GM12873 (cell line): Measurements from ENCODE around the gene APRT.

ENCODE experiments used
- CTCF ChIP-seq: IDR thresholded peaks from 2 replicates; pipeline ENCODE4 v1.5.1; 2012; ENCODE audit warnings: low read depth, mild to moderate bottlenecking, moderate library complexity, low read length, control low read depth; ENCODE audit not compliant: insufficient read depth; ENCODE audit errors: missing control alignments

Gene APRT

DNA sequence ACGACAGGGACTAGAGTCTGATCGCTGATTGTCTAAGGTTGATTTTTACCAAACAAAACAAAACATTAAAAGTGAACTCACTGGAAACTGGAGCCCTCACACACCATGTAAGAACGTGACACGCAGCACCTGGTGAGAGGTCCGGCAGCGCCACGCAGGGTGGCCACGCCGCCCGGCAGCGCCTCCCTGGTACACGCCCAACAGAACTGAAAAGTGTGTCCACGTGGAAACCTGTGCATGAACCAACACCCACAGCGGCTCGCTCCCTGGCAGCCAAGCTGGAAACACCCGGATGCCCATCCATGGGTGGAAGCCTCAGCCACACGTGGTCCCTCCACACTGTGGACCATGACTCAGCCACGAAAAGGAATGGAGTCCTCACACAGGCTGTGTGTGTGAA is 35.9 kb upstream of the APRT start:
- no peak for TF ChIP-seq CTCF

- TF ChIP-seq CTCF: no peak
Measured at GRCh38 chr16:88846088-88846487, 34.4 kb upstream of the APRT start.

- TF ChIP-seq CTCF: peak; percentile 17
Measured at GRCh38 chr16:88844419-88845036, 32.8 kb upstream of the APRT start.

DNA sequence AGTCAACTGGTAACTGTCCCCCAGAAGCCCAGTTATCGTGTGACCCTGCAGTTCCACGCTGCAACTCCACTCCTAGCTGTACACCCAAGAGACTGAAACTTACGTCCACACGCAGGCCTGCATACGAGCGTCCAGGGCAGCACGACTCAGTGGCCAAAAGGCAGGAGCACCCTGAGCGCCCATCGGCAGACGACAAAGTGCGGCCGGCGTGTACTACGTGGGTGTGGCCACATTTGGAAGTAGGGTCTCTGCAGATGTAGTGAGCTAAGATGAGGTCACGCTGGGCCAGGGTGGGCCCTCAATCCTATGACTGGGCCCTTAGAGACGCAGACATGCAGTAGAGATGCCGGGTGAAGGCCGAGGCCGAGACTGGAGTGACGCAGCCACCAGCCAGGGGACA is 31.5 kb upstream of the APRT start:
- no peak for TF ChIP-seq CTCF

- TF ChIP-seq CTCF: no peak
Measured at GRCh38 chr16:88842806-88843205, 31.1 kb upstream of the APRT start.

DNA sequence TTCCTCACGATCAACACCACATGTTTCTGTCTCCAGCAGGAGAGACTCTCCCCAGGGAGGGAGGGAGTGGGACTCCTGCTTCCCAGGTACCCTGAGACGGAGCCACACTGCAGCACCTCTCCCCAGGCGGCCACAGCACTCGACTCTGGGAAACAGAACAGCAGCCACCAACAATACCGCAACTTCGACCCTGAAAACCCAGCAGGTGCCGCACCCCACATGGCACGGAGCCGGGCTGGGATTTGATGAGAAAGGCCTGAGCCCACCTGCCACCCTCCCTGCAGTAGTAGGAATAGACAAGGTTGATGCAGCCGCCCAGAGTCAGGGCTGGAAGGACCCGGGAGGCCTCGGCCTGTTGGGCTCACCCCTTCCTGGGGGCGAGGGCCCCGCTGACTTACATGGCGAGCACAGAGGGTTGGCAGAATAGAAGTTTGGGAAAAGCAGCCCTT is 30.6 kb upstream of the APRT start:
- no peak for TF ChIP-seq CTCF

DNA sequence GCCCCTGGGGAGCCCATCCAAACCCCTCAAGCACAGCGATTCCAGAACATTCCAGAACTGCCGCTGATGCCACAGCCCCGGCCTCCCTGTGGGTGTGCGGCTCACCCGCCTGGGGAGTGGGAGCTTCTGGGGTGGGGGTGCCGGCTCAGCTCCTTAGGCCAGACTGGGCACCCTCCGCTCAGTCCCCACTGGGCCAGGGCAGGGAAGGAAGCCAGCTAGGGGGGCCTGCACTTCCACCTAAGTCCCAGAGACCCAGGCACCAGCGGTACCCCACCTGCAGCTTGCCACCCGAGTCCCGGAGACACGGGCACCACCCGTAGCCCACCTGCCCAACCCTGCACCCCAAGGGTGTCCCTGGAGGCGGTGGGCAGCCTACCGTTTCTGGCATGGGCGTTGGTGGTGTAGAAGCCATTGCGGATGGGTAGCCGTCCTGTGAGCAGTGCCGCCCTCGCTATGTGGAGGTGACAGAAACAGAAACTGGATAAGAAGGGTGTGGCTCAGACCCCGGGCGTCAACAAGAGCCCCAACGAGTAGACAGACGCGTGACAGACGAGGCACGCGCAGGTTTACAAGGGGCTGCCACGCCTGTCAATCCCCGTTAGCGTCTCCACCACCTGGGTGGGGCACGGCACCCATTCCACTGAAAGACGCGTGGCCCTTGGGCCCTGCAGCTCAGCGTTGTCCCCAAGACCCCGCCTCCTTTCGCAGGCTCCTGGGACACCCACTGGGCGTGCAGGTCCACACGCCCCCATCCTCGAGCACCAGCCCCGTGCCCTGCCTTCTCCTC is 30.0 kb upstream of the APRT start:
- TF ChIP-seq CTCF: no peak
